Esophagus squamous epithelium (tissue), 4 donors: ENCODE results near the gene NFKBIE.

Experiments used
- POLR2A ChIP-seq, 4 donors: fragments of 450-650 bp; IDR thresholded peaks; one replicate each; pipeline ENCODE4 v1.6.1; 2017; ENCODE audit warnings: antibody characterized with exemption in 4 of 4, mild to moderate bottlenecking in 4 of 4, moderate library complexity in 3 of 4
- TF ChIP-seq, protein P1 (sequence below), 6 experiments: fragments of 450-650 bp in 4 of 6; fragments of 200-600 bp in 2 of 6; sonication (generic) in 2 of 6; IDR thresholded peaks; one replicate each; pipeline ENCODE4 v1.5.1; 2016 to 2019; ENCODE audit warnings: antibody characterized with exemption in 6 of 6, mild to moderate bottlenecking in 4 of 6, moderate library complexity in 4 of 6

GRCh38 chr6:44221961-44222335, 43.4 kb downstream of the NFKBIE start:
- TF ChIP-seq, protein P1, sequence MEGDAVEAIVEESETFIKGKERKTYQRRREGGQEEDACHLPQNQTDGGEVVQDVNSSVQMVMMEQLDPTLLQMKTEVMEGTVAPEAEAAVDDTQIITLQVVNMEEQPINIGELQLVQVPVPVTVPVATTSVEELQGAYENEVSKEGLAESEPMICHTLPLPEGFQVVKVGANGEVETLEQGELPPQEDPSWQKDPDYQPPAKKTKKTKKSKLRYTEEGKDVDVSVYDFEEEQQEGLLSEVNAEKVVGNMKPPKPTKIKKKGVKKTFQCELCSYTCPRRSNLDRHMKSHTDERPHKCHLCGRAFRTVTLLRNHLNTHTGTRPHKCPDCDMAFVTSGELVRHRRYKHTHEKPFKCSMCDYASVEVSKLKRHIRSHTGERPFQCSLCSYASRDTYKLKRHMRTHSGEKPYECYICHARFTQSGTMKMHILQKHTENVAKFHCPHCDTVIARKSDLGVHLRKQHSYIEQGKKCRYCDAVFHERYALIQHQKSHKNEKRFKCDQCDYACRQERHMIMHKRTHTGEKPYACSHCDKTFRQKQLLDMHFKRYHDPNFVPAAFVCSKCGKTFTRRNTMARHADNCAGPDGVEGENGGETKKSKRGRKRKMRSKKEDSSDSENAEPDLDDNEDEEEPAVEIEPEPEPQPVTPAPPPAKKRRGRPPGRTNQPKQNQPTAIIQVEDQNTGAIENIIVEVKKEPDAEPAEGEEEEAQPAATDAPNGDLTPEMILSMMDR (IDR thresholded peaks at IDR 0.05), result no peak
- no peak for TF ChIP-seq POLR2A (IDR thresholded peaks at IDR 0.05)
